PC-9 (cell line): ENCODE results near the gene TUBB2B.

Source experiments
- EZH2 ChIP-seq: fragments of 200-600 bp; sonication (generic); IDR thresholded peaks from 2 replicates; pipeline ENCODE4 v1.8.0; 2017; ENCODE audit warnings: antibody characterized with exemption, low read depth
- TF ChIP-seq, protein P1 (sequence below): fragments of 200-600 bp; sonication (generic); conservative IDR thresholded peaks from 2 replicates; pipeline ENCODE4 v1.6.1; 2017; ENCODE audit warnings: mixed run types, antibody characterized with exemption, mild to moderate bottlenecking, moderate library complexity

DNA sequence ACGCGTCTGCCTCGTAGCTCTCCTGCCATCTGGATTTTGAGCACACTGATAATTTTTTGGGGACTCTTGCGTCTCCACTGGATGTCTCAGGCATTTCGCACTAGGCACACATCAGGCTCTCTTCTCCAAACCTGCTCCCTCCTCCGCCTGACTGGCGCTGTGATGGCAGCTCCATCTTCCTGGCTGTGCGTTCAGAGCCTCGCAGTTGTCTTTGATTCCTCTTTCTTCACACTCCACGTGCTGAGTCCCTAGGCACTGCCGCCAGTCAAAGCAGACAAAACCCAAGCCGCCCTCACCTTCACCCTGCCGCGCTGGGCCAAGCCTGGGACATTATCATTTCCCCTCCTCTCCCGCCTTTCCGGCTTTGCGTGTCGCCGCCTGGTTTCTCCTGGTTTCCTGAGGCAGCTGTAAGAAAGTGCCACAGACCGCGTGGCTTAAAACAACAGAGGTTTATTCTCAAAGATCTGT lies 32.1 kb upstream of the TUBB2B start:
- TF ChIP-seq, protein P1, sequence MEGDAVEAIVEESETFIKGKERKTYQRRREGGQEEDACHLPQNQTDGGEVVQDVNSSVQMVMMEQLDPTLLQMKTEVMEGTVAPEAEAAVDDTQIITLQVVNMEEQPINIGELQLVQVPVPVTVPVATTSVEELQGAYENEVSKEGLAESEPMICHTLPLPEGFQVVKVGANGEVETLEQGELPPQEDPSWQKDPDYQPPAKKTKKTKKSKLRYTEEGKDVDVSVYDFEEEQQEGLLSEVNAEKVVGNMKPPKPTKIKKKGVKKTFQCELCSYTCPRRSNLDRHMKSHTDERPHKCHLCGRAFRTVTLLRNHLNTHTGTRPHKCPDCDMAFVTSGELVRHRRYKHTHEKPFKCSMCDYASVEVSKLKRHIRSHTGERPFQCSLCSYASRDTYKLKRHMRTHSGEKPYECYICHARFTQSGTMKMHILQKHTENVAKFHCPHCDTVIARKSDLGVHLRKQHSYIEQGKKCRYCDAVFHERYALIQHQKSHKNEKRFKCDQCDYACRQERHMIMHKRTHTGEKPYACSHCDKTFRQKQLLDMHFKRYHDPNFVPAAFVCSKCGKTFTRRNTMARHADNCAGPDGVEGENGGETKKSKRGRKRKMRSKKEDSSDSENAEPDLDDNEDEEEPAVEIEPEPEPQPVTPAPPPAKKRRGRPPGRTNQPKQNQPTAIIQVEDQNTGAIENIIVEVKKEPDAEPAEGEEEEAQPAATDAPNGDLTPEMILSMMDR, result no peak
- no peak for TF ChIP-seq EZH2
